HepG2 (cell line): Measurements from ENCODE around the gene CTCF. TPM values are rescaled to one million over a fixed set of nuclear protein-coding genes. Genes with fewer than 3 reads are reported as not detected.

Source experiments
- AGO1 ChIP-seq: fragments of 200-400 bp; formaldehyde crosslinking; IDR thresholded peaks from 2 replicates; pipeline ENCODE4 v1.6.1; 2017; ENCODE audit warnings: mild to moderate bottlenecking, low read depth, low read length, moderate library complexity; ENCODE audit not compliant: poor library complexity, severe bottlenecking
- BCL6 ChIP-seq: IDR thresholded peaks from 2 replicates; pipeline ENCODE4 v1.6.1; 2016; ENCODE audit warnings: missing genetic modification reagents, missing compliant biosample characterization
- ETV6 ChIP-seq: sonication (generic); formaldehyde crosslinking; conservative IDR thresholded peaks from 2 replicates; pipeline ENCODE4 v1.4.0; 2020; ENCODE audit warnings: missing genetic modification reagents
- HDAC1 ChIP-seq: sonication (generic); formaldehyde crosslinking; IDR thresholded peaks from 2 replicates; pipeline ENCODE4 v1.5.1; 2020; ENCODE audit warnings: mild to moderate bottlenecking, missing genetic modification reagents
- IRF2 ChIP-seq: IDR thresholded peaks from 2 replicates; pipeline ENCODE4 v1.6.1; 2018; ENCODE audit warnings: missing genetic modification reagents, missing compliant biosample characterization
- KDM5B ChIP-seq: sonication (generic); formaldehyde crosslinking; IDR thresholded peaks from 2 replicates; pipeline ENCODE4 v1.4.0; 2020; ENCODE audit warnings: missing genetic modification reagents, mild to moderate bottlenecking, borderline replicate concordance
- KLF16 ChIP-seq, 2 experiments: sonication (generic) in 1 of 2; formaldehyde crosslinking in 1 of 2; IDR thresholded peaks; 2 replicates each; pipeline versions ENCODE4 v1.6.1 to v1.8.0; 2016 to 2023; ENCODE audit warnings: missing genetic modification reagents in 2 of 2, missing compliant biosample characterization in 1 of 2
- MLX ChIP-seq: IDR thresholded peaks from 2 replicates; pipeline ENCODE4 v1.6.1; 2016
- MXD4 ChIP-seq: IDR thresholded peaks from 2 replicates; pipeline ENCODE4 v1.6.1; 2016; ENCODE audit warnings: mild to moderate bottlenecking, missing biosample characterization, missing genetic modification reagents
- MXI1 ChIP-seq: IDR thresholded peaks from 3 replicates; pipeline ENCODE4 v1.6.1; 2012; ENCODE audit warnings: low read depth, low read length, inconsistent platforms, borderline replicate concordance
- PHF20 ChIP-seq: sonication (generic); formaldehyde crosslinking; IDR thresholded peaks from 2 replicates; pipeline ENCODE4 v1.5.0; 2020; ENCODE audit warnings: mild to moderate bottlenecking, missing genetic modification reagents
- SP1 ChIP-seq, 2 experiments: fragments of 450-650 bp in 1 of 2; sonication (generic) in 1 of 2; formaldehyde crosslinking in 1 of 2; IDR thresholded peaks; 2 replicates each; pipeline versions ENCODE4 v1.4.0 to v1.6.1; 2016 to 2020; ENCODE audit warnings: missing genetic modification reagents in 1 of 2
- ZFAT ChIP-seq: sonication (generic); formaldehyde crosslinking; conservative IDR thresholded peaks from 2 replicates; pipeline ENCODE4 v1.8.1; 2023; ENCODE audit warnings: missing genetic modification reagents, inconsistent platforms
- ZKSCAN5 ChIP-seq: sonication (generic); formaldehyde crosslinking; IDR thresholded peaks from 2 replicates; pipeline ENCODE4 v1.5.1; 2020; ENCODE audit warnings: mild to moderate bottlenecking, missing genetic modification reagents
- ZNF121 ChIP-seq: sonication (generic); formaldehyde crosslinking; IDR thresholded peaks from 2 replicates; pipeline ENCODE4 v1.5.0; 2020; ENCODE audit warnings: mild to moderate bottlenecking, missing genetic modification reagents
- ZNF160 ChIP-seq: sonication (generic); formaldehyde crosslinking; IDR thresholded peaks from 2 replicates; pipeline ENCODE4 v1.8.0; 2022; ENCODE audit warnings: mild to moderate bottlenecking, inconsistent platforms, missing genetic modification reagents
- ZNF280B ChIP-seq: sonication (generic); formaldehyde crosslinking; IDR thresholded peaks from 2 replicates; pipeline ENCODE4 v1.5.0; 2020; ENCODE audit warnings: missing genetic modification reagents, mild to moderate bottlenecking, borderline replicate concordance
- ZNF546 ChIP-seq: sonication (generic); formaldehyde crosslinking; conservative IDR thresholded peaks from 2 replicates; pipeline ENCODE4 v1.8.1; 2023; ENCODE audit warnings: mild to moderate bottlenecking, missing genetic modification reagents
- ZNF556 ChIP-seq: sonication (generic); formaldehyde crosslinking; IDR thresholded peaks from 2 replicates; pipeline ENCODE4 v1.4.0; 2020; ENCODE audit warnings: mild to moderate bottlenecking, missing genetic modification reagents, borderline replicate concordance
- ZNF639 ChIP-seq: conservative IDR thresholded peaks from 2 replicates; pipeline ENCODE4 v1.6.1; 2018; ENCODE audit warnings: missing genetic modification reagents
- ZNF883 ChIP-seq: sonication (generic); formaldehyde crosslinking; IDR thresholded peaks from 2 replicates; pipeline ENCODE4 v1.5.1; 2020; ENCODE audit warnings: mild to moderate bottlenecking, missing genetic modification reagents; ENCODE audit errors: not compliant biosample characterization
- polyA plus RNA-seq, 8 experiments: library from polyadenylated mRNA; depleted of rRNA in 3 of 8; stranded (reverse) in 7 of 8; unstranded in 1 of 8; fragments of >200 nt; fragmentation: Illumina TruSeq in 4 of 8; extraction: Trizol in 4 of 8; gene quantifications; 2 replicates each; pipeline versions ENCODE4 v1.2.1 to v1.2.3, GENCODE V29; 2011 to 2016; ENCODE audit warnings: low read depth in 4 of 8, missing spikeins in 1 of 8, mixed read lengths in 1 of 8; ENCODE audit not compliant: insufficient read depth in 1 of 8
- total RNA-seq, 5 experiments: library from RNA; depleted of rRNA; stranded (reverse); fragments of >200 nt; fragmentation: Illumina TruSeq; extraction: Trizol; gene quantifications; 2 replicates each; pipeline ENCODE4 v1.2.3, GENCODE V29; 2016; ENCODE audit warnings: low read depth in 1 of 5
- TF ChIP-seq, protein P1 (sequence below): sonication (generic); formaldehyde crosslinking; IDR thresholded peaks from 2 replicates; pipeline ENCODE4 v1.4.0; 2020; ENCODE audit warnings: missing genetic modification reagents
- TF ChIP-seq, protein P2 (sequence below): sonication (generic); formaldehyde crosslinking; IDR thresholded peaks from 2 replicates; pipeline ENCODE4 v1.4.0; 2020; ENCODE audit warnings: missing genetic modification reagents, mild to moderate bottlenecking, borderline replicate concordance

CTCF gene
- total and polyA plus RNA-seq, 2 of the 13 experiments (the other 11 are each of a cell fraction or from before 2014, with no cell fraction given) = 19.5 to 37.5 TPM

- TF ChIP-seq, protein P1, sequence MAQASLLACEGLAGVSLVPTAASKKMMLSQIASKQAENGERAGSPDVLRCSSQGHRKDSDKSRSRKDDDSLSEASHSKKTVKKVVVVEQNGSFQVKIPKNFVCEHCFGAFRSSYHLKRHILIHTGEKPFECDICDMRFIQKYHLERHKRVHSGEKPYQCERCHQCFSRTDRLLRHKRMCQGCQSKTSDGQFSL (CRISPR knock-in tag) = 0 out of 2 replicates have a peak, but pooled peaks have one; percentile 21
- no peak for TF ChIP-seq BCL6 (CRISPR knock-in tag)
- peak; percentile 28; the same call in 1 of the 2 replicates for TF ChIP-seq HDAC1 (CRISPR knock-in tag)
- no peak for TF ChIP-seq SP1 (IDR thresholded peaks at IDR 0.05)
- no peak for TF ChIP-seq SP1 (CRISPR knock-in tag; IDR thresholded peaks at IDR 0.05)
- peak; percentile 62 for TF ChIP-seq ZNF883
- peak; percentile 66; the same call in 1 of the 2 replicates for TF ChIP-seq ZNF160 (CRISPR knock-in tag)
- no peak for TF ChIP-seq MLX (CRISPR knock-in tag)
- TF ChIP-seq ZNF121 = 0 out of 2 replicates have a peak, but pooled peaks have one; percentile 20
- 0 out of 2 replicates have a peak, but pooled peaks have one; percentile 29 for TF ChIP-seq ZNF556
- no peak for TF ChIP-seq PHF20 (CRISPR knock-in tag)
- peak; percentile 17; the same call in 1 of the 2 replicates for TF ChIP-seq ZNF546 (CRISPR knock-in tag)
- TF ChIP-seq MXD4 (CRISPR knock-in tag) = peak; percentile 58; the same call in 1 of the 2 replicates
- TF ChIP-seq KLF16 (CRISPR knock-in tag; IDR thresholded peaks at IDR 0.05) = no peak
- peak; percentile 45; the same call in 1 of the 3 replicates for TF ChIP-seq MXI1
- no peak for TF ChIP-seq ZNF280B (CRISPR knock-in tag)
- peak; percentile 72; the same call in 1 of the 2 replicates for TF ChIP-seq ETV6 (CRISPR knock-in tag)
- no peak for TF ChIP-seq ZNF639
- TF ChIP-seq AGO1 = no peak
- no peak for TF ChIP-seq ZKSCAN5 (CRISPR knock-in tag)
- TF ChIP-seq IRF2 = no peak
- TF ChIP-seq, protein P2, sequence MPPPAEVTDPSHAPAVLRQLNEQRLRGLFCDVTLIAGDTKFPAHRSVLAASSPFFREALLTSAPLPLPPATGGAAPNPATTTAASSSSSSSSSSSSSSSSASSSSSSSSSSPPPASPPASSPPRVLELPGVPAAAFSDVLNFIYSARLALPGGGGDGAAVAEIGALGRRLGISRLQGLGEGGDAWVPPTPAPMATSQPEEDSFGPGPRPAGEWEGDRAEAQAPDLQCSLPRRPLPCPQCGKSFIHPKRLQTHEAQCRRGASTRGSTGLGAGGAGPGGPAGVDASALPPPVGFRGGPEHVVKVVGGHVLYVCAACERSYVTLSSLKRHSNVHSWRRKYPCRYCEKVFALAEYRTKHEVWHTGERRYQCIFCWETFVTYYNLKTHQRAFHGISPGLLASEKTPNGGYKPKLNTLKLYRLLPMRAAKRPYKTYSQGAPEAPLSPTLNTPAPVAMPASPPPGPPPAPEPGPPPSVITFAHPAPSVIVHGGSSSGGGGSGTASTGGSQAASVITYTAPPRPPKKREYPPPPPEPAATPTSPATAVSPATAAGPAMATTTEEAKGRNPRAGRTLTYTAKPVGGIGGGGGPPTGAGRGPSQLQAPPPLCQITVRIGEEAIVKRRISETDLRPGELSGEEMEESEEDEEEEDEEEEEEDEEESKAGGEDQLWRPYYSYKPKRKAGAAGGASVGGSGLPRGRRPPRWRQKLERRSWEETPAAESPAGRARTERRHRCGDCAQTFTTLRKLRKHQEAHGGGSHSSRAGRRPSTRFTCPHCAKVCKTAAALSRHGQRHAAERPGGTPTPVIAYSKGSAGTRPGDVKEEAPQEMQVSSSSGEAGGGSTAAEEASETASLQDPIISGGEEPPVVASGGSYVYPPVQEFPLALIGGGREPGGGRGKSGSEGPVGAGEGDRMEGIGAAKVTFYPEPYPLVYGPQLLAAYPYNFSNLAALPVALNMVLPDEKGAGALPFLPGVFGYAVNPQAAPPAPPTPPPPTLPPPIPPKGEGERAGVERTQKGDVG (CRISPR knock-in tag) = no peak
- no peak for TF ChIP-seq ZFAT (CRISPR knock-in tag)
- peak; percentile 37; the same call in 1 of the 2 replicates for TF ChIP-seq KDM5B (CRISPR knock-in tag)
Measured at GRCh38 chr16:67652578-67653127, 90.3 kb downstream of the CTCF start (continued).
